Astrocyte of the cerebellum (primary cell): ENCODE results near the gene LIPA.

Experiments used
- DNase-seq: peaks from one replicate; pipeline ENCODE4 v3.0.0-alpha.2; 2011; ENCODE audit warnings: low read depth
- H3K4me3 ChIP-seq: 2 replicates; pipeline ENCODE4 v1.5.1; 2011; ENCODE audit warnings: mild to moderate bottlenecking, low read depth, low read length, moderate library complexity
- in situ Hi-C: cut with HindIII; loops from 2 replicates; pipeline ENCODE4 v1.10.0; 2017; ENCODE audit warnings: low sequenced_read_pairs
- TF ChIP-seq, protein P1 (sequence below): IDR thresholded peaks from 2 replicates; pipeline ENCODE4 v1.5.1; 2012; ENCODE audit warnings: low read length, low read depth, moderate library complexity, mild to moderate bottlenecking; ENCODE audit errors: missing control alignments

Gene LIPA

DNA sequence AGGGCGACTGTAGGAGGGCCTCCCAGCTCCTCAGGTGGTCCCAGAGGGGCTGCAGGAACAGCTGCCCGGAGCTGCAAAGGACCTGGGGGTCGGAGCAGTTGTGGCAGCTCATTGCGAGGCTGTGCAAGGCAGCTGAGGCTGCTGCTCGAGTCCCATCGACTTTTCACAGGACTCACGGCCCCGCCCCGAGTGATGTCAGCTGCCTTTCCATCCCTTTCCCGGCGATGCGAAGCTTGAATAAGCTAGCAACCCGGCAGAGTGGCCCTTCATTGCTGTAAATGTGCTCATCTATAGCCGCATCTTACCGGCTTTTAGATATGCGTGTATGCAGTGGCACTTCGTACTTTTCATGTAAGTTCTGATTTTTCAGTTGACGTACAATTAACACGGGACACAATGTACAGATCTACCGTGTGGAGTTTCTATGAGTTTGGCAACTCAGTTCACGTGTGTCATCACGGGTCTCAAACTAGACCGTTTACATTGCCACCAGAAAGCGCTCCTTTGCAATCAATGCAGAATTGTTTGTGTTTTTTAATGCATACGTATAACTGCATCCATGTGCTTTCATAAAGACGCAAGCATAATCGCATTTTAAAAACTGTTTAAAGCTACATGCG, 44.3 kb downstream of the LIPA start, which contains the start of gene CH25H:
CH25H (minus strand) TSS at position 137 of the 620 bp plus-strand sequence; CDS start at position 112, 25 bp downstream.
- in situ Hi-C loops = loop anchor here (5.0 to 10.0 kb wide), 2 partner anchors 92 to 360 kb away; no protein-coding TSS in a partner anchor
- peak within 1 kb of the TSS; percentile 52 for H3K4me3 ChIP-seq
- TF ChIP-seq, protein P1, sequence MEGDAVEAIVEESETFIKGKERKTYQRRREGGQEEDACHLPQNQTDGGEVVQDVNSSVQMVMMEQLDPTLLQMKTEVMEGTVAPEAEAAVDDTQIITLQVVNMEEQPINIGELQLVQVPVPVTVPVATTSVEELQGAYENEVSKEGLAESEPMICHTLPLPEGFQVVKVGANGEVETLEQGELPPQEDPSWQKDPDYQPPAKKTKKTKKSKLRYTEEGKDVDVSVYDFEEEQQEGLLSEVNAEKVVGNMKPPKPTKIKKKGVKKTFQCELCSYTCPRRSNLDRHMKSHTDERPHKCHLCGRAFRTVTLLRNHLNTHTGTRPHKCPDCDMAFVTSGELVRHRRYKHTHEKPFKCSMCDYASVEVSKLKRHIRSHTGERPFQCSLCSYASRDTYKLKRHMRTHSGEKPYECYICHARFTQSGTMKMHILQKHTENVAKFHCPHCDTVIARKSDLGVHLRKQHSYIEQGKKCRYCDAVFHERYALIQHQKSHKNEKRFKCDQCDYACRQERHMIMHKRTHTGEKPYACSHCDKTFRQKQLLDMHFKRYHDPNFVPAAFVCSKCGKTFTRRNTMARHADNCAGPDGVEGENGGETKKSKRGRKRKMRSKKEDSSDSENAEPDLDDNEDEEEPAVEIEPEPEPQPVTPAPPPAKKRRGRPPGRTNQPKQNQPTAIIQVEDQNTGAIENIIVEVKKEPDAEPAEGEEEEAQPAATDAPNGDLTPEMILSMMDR = no peak
- peak; percentile 57 for DNase-seq

DNA sequence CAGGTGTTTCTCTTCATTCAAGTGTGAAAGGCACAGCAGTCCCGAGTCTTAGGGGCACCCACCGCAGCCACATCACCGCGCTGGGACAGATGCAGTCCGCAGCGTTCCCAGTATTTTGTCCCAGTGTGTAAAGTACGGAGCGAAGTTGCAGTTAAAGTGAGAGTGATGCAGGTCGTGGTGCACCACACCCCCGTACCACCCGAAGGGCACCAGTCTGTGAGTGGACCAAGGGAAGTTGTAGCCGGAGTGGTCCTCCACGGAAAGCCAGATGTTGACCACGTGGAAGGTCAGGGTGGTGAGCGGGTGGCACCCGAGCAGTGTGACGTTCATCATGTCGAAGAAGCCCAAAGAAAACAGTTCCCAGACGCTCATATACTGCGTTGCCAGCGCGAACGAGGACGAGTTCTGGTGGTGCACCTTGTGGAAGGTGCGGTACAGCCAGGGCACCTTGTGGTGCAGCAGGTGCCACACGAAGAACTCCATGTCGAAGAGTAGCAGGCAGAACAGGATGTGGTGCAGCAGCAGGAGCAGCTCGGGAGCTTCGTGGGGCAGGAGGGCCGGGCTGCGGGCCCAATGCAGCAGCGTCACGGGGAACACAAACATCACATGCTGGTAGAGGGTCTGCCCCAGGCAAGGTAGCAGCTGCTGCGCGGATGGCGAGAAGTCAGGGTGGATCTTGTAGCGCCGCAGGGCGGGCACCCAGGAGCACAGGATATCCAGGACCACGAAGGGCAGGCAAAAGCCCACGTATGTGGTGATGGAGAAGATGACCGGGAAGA, 45.0 kb downstream of the LIPA start:
- TF ChIP-seq, protein P1 = no peak
- no peak for DNase-seq
- peak overlapping the region; percentile 52 for H3K4me3 ChIP-seq
- in situ Hi-C loops = loop anchor here (5.0 to 10.0 kb wide), 2 partner anchors 92 to 359 kb away; no protein-coding TSS in a partner anchor

- no peak for DNase-seq
- in situ Hi-C loops = loop anchor here (5.0 to 10.0 kb wide), 2 partner anchors 90 to 357 kb away; no protein-coding TSS in a partner anchor
- TF ChIP-seq, protein P1 = no peak
- peak overlapping the region; percentile 52 for H3K4me3 ChIP-seq
Measured at GRCh38 chr10:89204621-89205185, 46.9 kb downstream of the LIPA start.

DNA sequence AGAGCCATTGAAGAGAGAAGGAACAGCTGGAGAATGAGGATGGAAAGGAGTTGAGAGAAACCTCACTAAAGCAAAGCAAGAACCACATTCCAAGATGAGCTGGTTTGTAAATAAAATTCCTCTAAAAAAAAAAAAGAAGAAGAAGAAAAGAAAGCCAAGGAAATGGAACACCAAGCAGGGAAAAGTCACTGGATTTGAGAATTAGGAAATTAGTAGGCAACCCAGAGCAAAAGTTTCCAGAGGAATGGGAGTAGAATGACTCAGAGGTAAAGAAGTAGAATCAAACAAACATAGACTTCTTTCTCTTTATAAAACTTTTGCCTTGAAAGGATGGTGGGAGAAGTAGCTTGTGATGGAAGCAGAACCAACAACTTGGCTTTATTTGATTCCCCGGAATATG, 48.3 kb downstream of the LIPA start:
- H3K4me3 ChIP-seq = no peak overlapping the region
- in situ Hi-C loops = loop anchor here (10.0 kb wide), 1 partner anchor 88 kb away; no protein-coding TSS in a partner anchor
- TF ChIP-seq, protein P1 = no peak
- no peak for DNase-seq

DNA sequence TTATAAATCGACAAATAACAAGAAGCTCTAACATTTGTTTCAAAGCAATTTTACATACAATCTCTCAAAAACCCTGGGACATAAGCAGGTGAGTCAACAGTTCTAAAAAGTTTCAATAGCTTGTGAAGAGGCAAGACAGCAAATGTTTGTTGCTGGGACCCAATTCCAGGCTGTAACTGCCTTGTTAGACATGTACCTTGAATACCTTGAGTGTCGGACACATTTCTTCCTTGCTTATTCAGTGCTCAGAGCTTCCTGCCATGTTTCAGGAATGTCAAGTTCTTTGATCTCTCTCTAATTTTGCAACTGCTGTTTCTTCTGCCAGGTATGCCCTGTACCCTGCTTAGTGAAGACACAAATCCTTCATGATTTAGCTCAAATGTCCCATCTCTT, 49.5 kb downstream of the LIPA start:
- DNase-seq = no peak
- in situ Hi-C loops = loop anchor here (10.0 kb wide), 1 partner anchor 87 kb away; no protein-coding TSS in a partner anchor
- TF ChIP-seq, protein P1 = no peak
- no peak overlapping the region for H3K4me3 ChIP-seq

- DNase-seq = no peak
- in situ Hi-C loops = loop anchor here (10.0 kb wide), 1 partner anchor 87 kb away; no protein-coding TSS in a partner anchor
- TF ChIP-seq, protein P1 = no peak
Measured at GRCh38 chr10:89201345-89202032, 50.1 kb downstream of the LIPA start.

More at GRCh38 chr10:89201345-89202032, 50.1 kb downstream of the LIPA start:
- H3K4me3 ChIP-seq = no peak overlapping the region
